Measurements from ENCODE around the gene DSC1. TPM values are rescaled to one million over a fixed set of nuclear protein-coding genes. Genes with fewer than 3 reads are reported as not detected.
A peak's percentile ranks its signal among the peaks of the same experiment; 100 is the strongest.

DSC1 gene
- total and polyA plus RNA-seq, 3 donors from 2014 or later: 0.07 to 0.12 TPM; not detected in 1

- no peak overlapping the region for H3K4me3 ChIP-seq
- no peaks in the 10 kb centered on the region for H3K36me3 ChIP-seq (ENCODE audit: low read depth, missing control alignments)
- H3K27me3 ChIP-seq: no peaks in the 10 kb centered on the region
- no peaks in the 10 kb centered on the region for H3K4me1 ChIP-seq
- H3K9me3 ChIP-seq: no peaks in the 10 kb centered on the region
- no peak for DNase-seq
- WGBS, 2 donors: 63 to 68% methylated on average over 5 of the region's 5 CpGs
- intact Hi-C loops (cut with DNase I; ENCODE audit: low total_unique reads): no loop called here
- TF ChIP-seq POLR2A (IDR thresholded peaks at IDR 0.05) (no peak), CTCF (IDR thresholded peaks at IDR 0.05) (no peak)
- H3K27ac ChIP-seq: no peak overlapping the region
These were observed 250 bp downstream of the DSC1 start for GRCh38 chr18:31162419-31162793.

GRCh38 chr18:31161757-31162418 is 768 bp downstream of the DSC1 start:
- 88 to 90% methylated on average over 2 of the region's 2 CpGs for WGBS, 2 donors
- DNase-seq: no peak
- H3K36me3 ChIP-seq (ENCODE audit: low read depth, missing control alignments): no peaks in the 10 kb centered on the region
- intact Hi-C loops (cut with DNase I; ENCODE audit: low total_unique reads): no loop called here
- no peak for TF ChIP-seq POLR2A (IDR thresholded peaks at IDR 0.05)
- TF ChIP-seq CTCF (IDR thresholded peaks at IDR 0.05): no peak
- H3K27me3 ChIP-seq: no peaks in the 10 kb centered on the region
- no peak overlapping the region for H3K27ac ChIP-seq
- H3K9me3 ChIP-seq: no peaks in the 10 kb centered on the region
- H3K4me3 ChIP-seq: no peak overlapping the region
- H3K4me1 ChIP-seq: no peaks in the 10 kb centered on the region

- whole genome bisulfite sequencing, 2 donors: 56 to 59% methylated on average over 13 of the region's 13 CpGs
- intact Hi-C loops (cut with DNase I; ENCODE audit: low total_unique reads): no loop called here
- Histone ChIP-seq H3K9me3 (no peaks in the 10 kb centered on the region), H3K36me3 (ENCODE audit: low read depth, missing control alignments) (no peaks in the 10 kb centered on the region), H3K4me1 (no peaks in the 10 kb centered on the region), H3K27me3 (no peaks in the 10 kb centered on the region), H3K4me3 (no peak overlapping the region), H3K27ac (no peak overlapping the region)
- peak; percentile 17 for DNase-seq
- TF ChIP-seq CTCF (IDR thresholded peaks at IDR 0.05): no peak
- TF ChIP-seq POLR2A (IDR thresholded peaks at IDR 0.05): no peak
These were observed 5.6 kb downstream of the DSC1 start for GRCh38 chr18:31156821-31157763.

GRCh38 chr18:31155498-31155897 is 7.2 kb downstream of the DSC1 start:
- Histone ChIP-seq H3K4me3 (no peak overlapping the region), H3K27ac (no peak overlapping the region), H3K9me3 (no peaks in the 10 kb centered on the region), H3K36me3 (ENCODE audit: low read depth, missing control alignments) (no peaks in the 10 kb centered on the region), H3K27me3 (no peaks in the 10 kb centered on the region), H3K4me1 (no peaks in the 10 kb centered on the region)
- WGBS, 2 donors: 72 to 82% methylated on average over 4 of the region's 4 CpGs
- no peak for DNase-seq
- intact Hi-C loops (cut with DNase I; ENCODE audit: low total_unique reads): no loop called here
- TF ChIP-seq CTCF (IDR thresholded peaks at IDR 0.05) (no peak), POLR2A (IDR thresholded peaks at IDR 0.05) (no peak)

Measured in testis (tissue), 3 donors.